K562 (cell line): ENCODE data around the gene DGCR8. TPM values are rescaled to one million over a fixed set of nuclear protein-coding genes. Genes with fewer than 3 reads are reported as not detected.
A peak's percentile ranks its signal among the peaks of the same experiment; 100 is the strongest.

Experiments used
- COPS2 ChIP-seq: fragments of 450-650 bp; conservative IDR thresholded peaks from 2 replicates; pipeline ENCODE4 v1.6.1; 2016; ENCODE audit warnings: mild to moderate bottlenecking, moderate library complexity
- FOXA3 ChIP-seq, 2 experiments: fragments of 450-650 bp in 1 of 2; sonication (generic) in 1 of 2; formaldehyde crosslinking; IDR thresholded peaks in 1 of 2; conservative IDR thresholded peaks in 1 of 2; 2 replicates each; pipeline versions ENCODE4 v1.4.0 to v1.8.0; 2020 to 2022; ENCODE audit warnings: mild to moderate bottlenecking in 2 of 2, missing genetic modification reagents in 1 of 2
- GTF2E2 ChIP-seq: fragments of 200-800 bp; sonication (Bioruptor generic); IDR thresholded peaks from 2 replicates; pipeline ENCODE4 v1.6.1; 2016; ENCODE audit warnings: missing genetic modification characterization, missing compliant biosample characterization
- HMG20A ChIP-seq: fragments of 450-650 bp; formaldehyde crosslinking; conservative IDR thresholded peaks from 2 replicates; pipeline ENCODE4 v1.4.0; 2020; ENCODE audit warnings: mild to moderate bottlenecking, mixed read lengths
- IRF2 ChIP-seq: sonication (generic); formaldehyde crosslinking; IDR thresholded peaks from 2 replicates; pipeline ENCODE4 v1.8.1; 2022; ENCODE audit warnings: mild to moderate bottlenecking, missing genetic modification reagents
- MAFG ChIP-seq: fragments of 450-650 bp; conservative IDR thresholded peaks from 2 replicates; pipeline ENCODE4 v1.6.1; 2016; ENCODE audit warnings: missing genetic modification characterization, missing compliant biosample characterization
- NEUROD1 ChIP-seq: fragments of 150-350 bp; IDR thresholded peaks from 2 replicates; pipeline ENCODE4 v1.6.1; 2014; ENCODE audit warnings: borderline replicate concordance, low read length, low read depth; ENCODE audit not compliant: partially characterized antibody
- SIN3B ChIP-seq: fragments of 450-650 bp; IDR thresholded peaks from 2 replicates; pipeline ENCODE4 v1.6.1; 2017; ENCODE audit warnings: low read depth, mild to moderate bottlenecking, moderate library complexity
- SMARCB1 ChIP-seq: IDR thresholded peaks from 2 replicates; pipeline ENCODE4 v1.6.1; 2011; ENCODE audit warnings: improper control_type of control experiment, low read depth; ENCODE audit not compliant: insufficient read length
- SNIP1 ChIP-seq: fragments of 450-650 bp; IDR thresholded peaks from 2 replicates; pipeline ENCODE4 v1.7.1; 2017; ENCODE audit warnings: low read depth, mild to moderate bottlenecking
- TAF1 ChIP-seq: IDR thresholded peaks from 2 replicates; pipeline ENCODE4 v1.6.1; 2011; ENCODE audit warnings: mild to moderate bottlenecking, low read length, moderate library complexity; ENCODE audit not compliant: insufficient read depth, control insufficient read depth, severe bottlenecking; ENCODE audit errors: extremely low read depth
- TCF15 ChIP-seq: fragments of 250-450 bp; sonication (Bioruptor Pico); IDR thresholded peaks from 2 replicates; pipeline ENCODE4 v1.8.0; 2022; ENCODE audit warnings: moderate library complexity, mild to moderate bottlenecking, inconsistent platforms
- TRIM24 ChIP-seq, 2 experiments: fragments of 450-650 bp; IDR thresholded peaks; 2 replicates each; pipeline ENCODE4 v1.6.1; 2016
- ZBED1 ChIP-seq: IDR thresholded peaks from 2 replicates; pipeline ENCODE4 v1.6.1; 2014
- ZKSCAN3 ChIP-seq: fragments of 250-450 bp; sonication (Bioruptor Pico); IDR thresholded peaks from 2 replicates; pipeline ENCODE4 v1.4.0; 2020
- ZNF134 ChIP-seq: fragments of 250-450 bp; sonication (Bioruptor Pico); conservative IDR thresholded peaks from 2 replicates; pipeline ENCODE4 v1.4.0; 2020
- ZNF184 ChIP-seq: sonication (generic); formaldehyde crosslinking; IDR thresholded peaks from 2 replicates; pipeline ENCODE4 v1.5.0; 2020; ENCODE audit warnings: missing genetic modification reagents
- ZNF197 ChIP-seq: fragments of 200-800 bp; sonication (Bioruptor generic); IDR thresholded peaks from 2 replicates; pipeline ENCODE4 v1.6.1; 2016; ENCODE audit warnings: low read depth, missing genetic modification characterization, missing compliant biosample characterization
- ZNF263 ChIP-seq: sonication (generic); formaldehyde crosslinking; IDR thresholded peaks from 2 replicates; pipeline ENCODE4 v1.8.0; 2022; ENCODE audit warnings: mild to moderate bottlenecking, missing genetic modification reagents, borderline replicate concordance
- ZNF444 ChIP-seq: fragments of 250-450 bp; sonication (Bioruptor Pico); IDR thresholded peaks from 2 replicates; pipeline ENCODE4 v1.4.0; 2020; ENCODE audit warnings: mild to moderate bottlenecking, moderate library complexity
- ZNF449 ChIP-seq: fragments of 250-450 bp; sonication (Bioruptor Pico); IDR thresholded peaks from 2 replicates; pipeline ENCODE4 v1.8.0; 2022; ENCODE audit warnings: moderate library complexity, mild to moderate bottlenecking, inconsistent platforms
- polyA plus RNA-seq, 8 experiments: library from polyadenylated mRNA; depleted of rRNA in 4 of 8; stranded (reverse) in 5 of 8; unstranded in 3 of 8; fragments of >200 nt; fragmentation: Nextera tagmentation in 2 of 8; fragmentation: Illumina TruSeq in 1 of 8; extraction: Ambion mirVana in 2 of 8; extraction: Trizol in 1 of 8; gene quantifications; 2 replicates each; pipeline versions ENCODE4 v1.2.1 to v1.2.3, GENCODE V29; 2011 to 2014; ENCODE audit warnings: inconsistent platforms in 1 of 8, missing spikeins in 1 of 8
- total RNA-seq, 7 experiments: library from RNA; depleted of rRNA in 6 of 7; stranded (reverse); fragments of >200 nt in 6 of 7; fragmentation: Illumina TruSeq in 2 of 7; extraction: Trizol in 2 of 7; gene quantifications; 2 replicates each; pipeline versions ENCODE4 v1.2.1 to v1.2.3, GENCODE V29; 2011 to 2021; ENCODE audit warnings: low replicate concordance in 1 of 7
- TF ChIP-seq, protein P1 (sequence below): fragments of 250-450 bp; sonication (Bioruptor Pico); IDR thresholded peaks from 2 replicates; pipeline ENCODE4 v1.5.0; 2020; ENCODE audit warnings: mild to moderate bottlenecking
- TF ChIP-seq, protein P2 (sequence below): fragments of 450-650 bp; IDR thresholded peaks from 2 replicates; pipeline ENCODE4 v1.6.1; 2016; ENCODE audit warnings: low read depth, mild to moderate bottlenecking, moderate library complexity
- TF ChIP-seq, protein P3 (sequence below), 3 experiments: fragments of 200-800 bp in 1 of 3; sonication (Bioruptor generic) in 1 of 3; sonication (generic) in 1 of 3; formaldehyde crosslinking in 1 of 3; IDR thresholded peaks; 2 replicates each; pipeline versions ENCODE4 v1.6.1 to v1.8.0; 2016 to 2022; ENCODE audit warnings: mild to moderate bottlenecking in 2 of 3, missing compliant biosample characterization in 2 of 3, missing genetic modification characterization in 2 of 3, missing genetic modification reagents in 1 of 3

The DGCR8 gene
- total and polyA plus RNA-seq, 9 of the 15 experiments (the other 6 are each of a cell fraction or from before 2014, with no cell fraction given) = 5.9 to 144 (median 80.1) TPM

DNA sequence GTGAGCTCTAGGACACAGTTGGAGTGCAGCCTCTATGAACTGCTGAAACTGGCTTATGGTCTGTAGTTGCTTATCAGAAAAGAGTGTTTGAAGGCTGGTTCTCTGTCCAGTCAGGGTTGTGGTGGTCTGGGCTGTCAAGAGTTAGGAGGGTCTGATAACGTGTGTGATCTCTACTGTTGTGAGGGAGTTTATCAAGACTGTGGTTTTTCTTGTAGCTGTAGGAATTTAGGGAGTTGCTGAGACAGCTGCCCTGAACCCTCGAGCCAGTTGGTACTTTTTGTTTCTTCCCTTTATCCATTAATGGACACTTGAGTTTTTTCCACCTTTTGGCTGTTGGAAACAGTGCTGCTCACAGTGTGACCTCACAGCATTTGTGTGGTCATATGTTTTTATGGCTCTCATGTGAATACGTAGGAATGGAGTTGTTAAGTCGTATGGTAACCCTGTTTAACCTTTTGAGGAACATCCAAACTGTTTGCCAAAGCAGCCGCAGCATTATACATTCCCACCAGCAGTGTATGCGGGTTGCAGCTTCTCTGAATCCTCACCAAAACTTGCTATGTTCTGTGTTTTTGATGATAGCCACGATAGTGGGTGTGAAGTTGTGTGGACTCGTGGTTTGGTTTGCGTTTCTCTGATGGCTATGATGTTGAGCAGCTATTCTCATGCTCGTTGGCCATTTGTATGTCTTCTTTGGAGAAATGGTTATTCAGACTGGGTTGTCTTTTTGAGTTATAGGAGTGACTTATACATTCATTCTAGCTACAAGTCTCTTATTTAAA lies 20.9 kb upstream of the DGCR8 start (continued):
- TF ChIP-seq ZNF263 (CRISPR knock-in tag) (no peak), ZKSCAN3 (CRISPR knock-in tag) (no peak), COPS2 (no peak), ZNF449 (CRISPR knock-in tag) (no peak), NEUROD1 (no peak), ZNF197 (CRISPR knock-in tag) (no peak; the same call in 1 of the 2 replicates), HMG20A (CRISPR knock-in tag) (no peak), ZNF184 (no peak), SMARCB1 (peak; percentile 98), ZNF134 (CRISPR knock-in tag) (peak; percentile 20; the same call in 1 of the 2 replicates), FOXA3 (CRISPR knock-in tag; conservative IDR thresholded peaks at IDR 0.05 in 1 of 2, IDR thresholded peaks at IDR 0.05 in 1 of 2) (no peak), TAF1 (no peak), TCF15 (CRISPR knock-in tag) (peak; percentile 44; the same call in 1 of the 2 replicates), TRIM24 (IDR thresholded peaks at IDR 0.05) (peak in 1 of 2 experiments; percentile 37; a peak in 2 of 4 replicates), SIN3B (no peak), ZBED1 (peak; percentile 64), SNIP1 (peak; percentile 31; the same call in 1 of the 2 replicates), ZNF444 (peak; percentile 28; the same call in 1 of the 2 replicates), GTF2E2 (tag) (peak; percentile 73; the same call in 1 of the 2 replicates), IRF2 (CRISPR knock-in tag) (no peak), MAFG (tag) (no peak)
- TF ChIP-seq, protein P1, sequence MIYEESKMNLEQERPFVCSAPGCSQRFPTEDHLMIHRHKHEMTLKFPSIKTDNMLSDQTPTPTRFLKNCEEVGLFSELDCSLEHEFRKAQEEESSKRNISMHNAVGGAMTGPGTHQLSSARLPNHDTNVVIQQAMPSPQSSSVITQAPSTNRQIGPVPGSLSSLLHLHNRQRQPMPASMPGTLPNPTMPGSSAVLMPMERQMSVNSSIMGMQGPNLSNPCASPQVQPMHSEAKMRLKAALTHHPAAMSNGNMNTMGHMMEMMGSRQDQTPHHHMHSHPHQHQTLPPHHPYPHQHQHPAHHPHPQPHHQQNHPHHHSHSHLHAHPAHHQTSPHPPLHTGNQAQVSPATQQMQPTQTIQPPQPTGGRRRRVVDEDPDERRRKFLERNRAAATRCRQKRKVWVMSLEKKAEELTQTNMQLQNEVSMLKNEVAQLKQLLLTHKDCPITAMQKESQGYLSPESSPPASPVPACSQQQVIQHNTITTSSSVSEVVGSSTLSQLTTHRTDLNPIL = no peak
- TF ChIP-seq, protein P2, sequence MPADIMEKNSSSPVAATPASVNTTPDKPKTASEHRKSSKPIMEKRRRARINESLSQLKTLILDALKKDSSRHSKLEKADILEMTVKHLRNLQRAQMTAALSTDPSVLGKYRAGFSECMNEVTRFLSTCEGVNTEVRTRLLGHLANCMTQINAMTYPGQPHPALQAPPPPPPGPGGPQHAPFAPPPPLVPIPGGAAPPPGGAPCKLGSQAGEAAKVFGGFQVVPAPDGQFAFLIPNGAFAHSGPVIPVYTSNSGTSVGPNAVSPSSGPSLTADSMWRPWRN = no peak; the same call in none of the 2 replicates
- TF ChIP-seq, protein P3, sequence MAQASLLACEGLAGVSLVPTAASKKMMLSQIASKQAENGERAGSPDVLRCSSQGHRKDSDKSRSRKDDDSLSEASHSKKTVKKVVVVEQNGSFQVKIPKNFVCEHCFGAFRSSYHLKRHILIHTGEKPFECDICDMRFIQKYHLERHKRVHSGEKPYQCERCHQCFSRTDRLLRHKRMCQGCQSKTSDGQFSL (CRISPR knock-in tag; IDR thresholded peaks at IDR 0.05) = no peak
- TF ChIP-seq, protein P3 (tag; IDR thresholded peaks at IDR 0.05) = no peak
